Transverse colon (tissue), 3 donors: ENCODE data around the gene GBP1.

Experiments
- EP300 ChIP-seq: sonication (generic); formaldehyde crosslinking; IDR thresholded peaks from one replicate; pipeline ENCODE4 v1.6.1; 2017; ENCODE audit warnings: antibody characterized with exemption, low read depth
- POLR2A ChIP-seq: fragments of 450-650 bp; IDR thresholded peaks from one replicate; pipeline ENCODE4 v1.6.1; 2016; ENCODE audit warnings: antibody characterized with exemption, mild to moderate bottlenecking, moderate library complexity
- TF ChIP-seq, protein P1 (sequence below), 5 experiments: fragments of 200-600 bp in 3 of 5; fragments of 450-650 bp in 2 of 5; sonication (generic) in 3 of 5; IDR thresholded peaks; 1 replicate in 2 of 5; 2 replicates in 3 of 5; pipeline ENCODE4 v1.5.1; 2016 to 2017; ENCODE audit warnings: antibody characterized with exemption in 5 of 5, inconsistent platforms in 3 of 5, mild to moderate bottlenecking in 2 of 5, moderate library complexity in 1 of 5

DNA sequence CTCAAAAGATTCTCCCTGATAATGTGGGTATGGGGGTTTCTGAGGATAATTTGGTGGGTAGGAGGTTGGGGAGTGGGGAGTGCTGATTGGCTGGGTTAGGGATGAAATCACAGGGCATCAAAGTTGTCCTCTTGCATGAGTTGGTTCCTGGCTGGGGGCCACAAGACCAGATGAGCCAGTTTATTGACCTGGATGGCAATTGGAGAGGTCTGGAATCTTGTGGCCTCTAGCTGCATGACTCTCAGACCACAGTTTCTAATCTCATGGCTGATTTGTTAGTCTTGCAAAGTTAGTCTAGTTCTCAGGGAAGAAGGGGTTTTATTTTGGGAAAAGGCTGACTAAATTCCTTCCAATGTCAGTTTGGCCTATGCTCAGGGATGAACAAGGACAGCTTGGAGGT is 3.3 kb upstream of the GBP1 start:
- TF ChIP-seq, protein P1, sequence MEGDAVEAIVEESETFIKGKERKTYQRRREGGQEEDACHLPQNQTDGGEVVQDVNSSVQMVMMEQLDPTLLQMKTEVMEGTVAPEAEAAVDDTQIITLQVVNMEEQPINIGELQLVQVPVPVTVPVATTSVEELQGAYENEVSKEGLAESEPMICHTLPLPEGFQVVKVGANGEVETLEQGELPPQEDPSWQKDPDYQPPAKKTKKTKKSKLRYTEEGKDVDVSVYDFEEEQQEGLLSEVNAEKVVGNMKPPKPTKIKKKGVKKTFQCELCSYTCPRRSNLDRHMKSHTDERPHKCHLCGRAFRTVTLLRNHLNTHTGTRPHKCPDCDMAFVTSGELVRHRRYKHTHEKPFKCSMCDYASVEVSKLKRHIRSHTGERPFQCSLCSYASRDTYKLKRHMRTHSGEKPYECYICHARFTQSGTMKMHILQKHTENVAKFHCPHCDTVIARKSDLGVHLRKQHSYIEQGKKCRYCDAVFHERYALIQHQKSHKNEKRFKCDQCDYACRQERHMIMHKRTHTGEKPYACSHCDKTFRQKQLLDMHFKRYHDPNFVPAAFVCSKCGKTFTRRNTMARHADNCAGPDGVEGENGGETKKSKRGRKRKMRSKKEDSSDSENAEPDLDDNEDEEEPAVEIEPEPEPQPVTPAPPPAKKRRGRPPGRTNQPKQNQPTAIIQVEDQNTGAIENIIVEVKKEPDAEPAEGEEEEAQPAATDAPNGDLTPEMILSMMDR (IDR thresholded peaks at IDR 0.05): no peak
- TF ChIP-seq EP300 (no peak), POLR2A (no peak)
